ENCODE measurements around the gene TANK.
"Not testable (repeated sequence)": the region's sequence is repeated elsewhere in the genome, so short reads cannot be mapped to it uniquely, and the experiment has no call there.

- not testable (repeated sequence) for TF ChIP-seq PPARA (CRISPR knock-in tag; IDR thresholded peaks at IDR 0.05; ENCODE audit: borderline replicate concordance); ISL1 (CRISPR knock-in tag; IDR thresholded peaks at IDR 0.05); TOX (CRISPR knock-in tag; IDR thresholded peaks at IDR 0.05; ENCODE audit: borderline replicate concordance); PATZ1 (CRISPR knock-in tag; IDR thresholded peaks at IDR 0.05; ENCODE audit: borderline replicate concordance); ARNTL (CRISPR knock-in tag; IDR thresholded peaks at IDR 0.05; ENCODE audit: borderline replicate concordance, low read depth)
Observed at GRCh38 chr2:161279230-161279815, 119.1 kb downstream of the TANK start.
